Activated CD4-positive, alpha-beta T cell treated with anti-CD3 and anti-CD28 coated beads, Interleukin-2, amount 10 ng/mL, durations not matched to agents 7 days and 5 days (primary cell): Measurements from ENCODE around the gene PTPRD. TPM values are rescaled to one million over a fixed set of nuclear protein-coding genes. Genes with fewer than 3 reads are reported as not detected.

Experiments
- CTCF ChIA-PET: fragments of 350-600 bp; sonication (Branson Sonifier 250); formaldehyde crosslinking; loops from one replicate; lab custom pipeline; 2021; ENCODE audit warnings: antibody characterized with exemption; lab: Charles Lee
- POLR2A ChIA-PET: fragments of 350-600 bp; sonication (Branson Sonifier 250); formaldehyde crosslinking; loops from one replicate; lab custom pipeline; 2021; ENCODE audit warnings: antibody characterized with exemption; lab: Charles Lee
- DNase-seq: peaks from one replicate; pipeline ENCODE4 v3.0.0-alpha.2; 2020
- H3K27ac Mint-ChIP-seq: one replicate; pipeline ENCODE4 v1.8.0; 2021; ENCODE audit warnings: mild to moderate bottlenecking, moderate library complexity, mixed read lengths
- H3K27me3 Mint-ChIP-seq: one replicate; pipeline ENCODE4 v1.8.0; 2021; ENCODE audit warnings: mixed read lengths
- H3K36me3 Mint-ChIP-seq: one replicate; pipeline ENCODE4 v1.8.0; 2021; ENCODE audit warnings: low read depth, mixed read lengths
- H3K4me1 Mint-ChIP-seq: one replicate; pipeline ENCODE4 v1.8.0; 2021; ENCODE audit warnings: mixed read lengths
- H3K4me3 Mint-ChIP-seq: one replicate; pipeline ENCODE4 v1.8.0; 2021; ENCODE audit warnings: mild to moderate bottlenecking, moderate library complexity, mixed read lengths
- H3K9me3 Mint-ChIP-seq: one replicate; pipeline ENCODE4 v1.8.0; 2021; ENCODE audit warnings: mixed read lengths
- total RNA-seq, 2 experiments: library from RNA; stranded (reverse); gene quantifications; one replicate each; pipeline ENCODE4 v1.2.3, GENCODE V29; 2021

Gene PTPRD
- total RNA-seq, 2 experiments from 2014 or later, result not detected

GRCh38 chr9:8648271-8648845 is 1964.4 kb downstream of the PTPRD start:
- no peak for DNase-seq
- H3K36me3 Mint-ChIP-seq, result no peaks in the 10 kb centered on the region
- ChIA-PET CTCF (no interaction called here), POLR2A (no interaction called here)
- no peaks in the 10 kb centered on the region for H3K27me3 Mint-ChIP-seq
- H3K9me3 Mint-ChIP-seq, result no peaks in the 10 kb centered on the region
- no peak overlapping the region for H3K4me3 Mint-ChIP-seq
- no peak overlapping the region for H3K27ac Mint-ChIP-seq
- no peaks in the 10 kb centered on the region for H3K4me1 Mint-ChIP-seq

GRCh38 chr9:8647824-8648223 is 1965.0 kb downstream of the PTPRD start:
- Mint-ChIP-seq H3K4me3 (no peak overlapping the region), H3K27me3 (no peaks in the 10 kb centered on the region), H3K4me1 (no peaks in the 10 kb centered on the region), H3K27ac (no peak overlapping the region), H3K36me3 (no peaks in the 10 kb centered on the region), H3K9me3 (no peaks in the 10 kb centered on the region)
- DNase-seq, result no peak
- ChIA-PET POLR2A (no interaction called here), CTCF (no interaction called here)

- POLR2A ChIA-PET, result no interaction called here
- CTCF ChIA-PET, result no interaction called here
Observed at GRCh38 chr9:8644571-8644970, 1968.2 kb downstream of the PTPRD start.

GRCh38 chr9:8643896-8644295 is 1968.9 kb downstream of the PTPRD start:
- Mint-ChIP-seq H3K27me3 (no peaks in the 10 kb centered on the region), H3K4me3 (no peak overlapping the region), H3K4me1 (no peaks in the 10 kb centered on the region), H3K9me3 (no peaks in the 10 kb centered on the region), H3K27ac (no peak overlapping the region), H3K36me3 (no peaks in the 10 kb centered on the region)
- DNase-seq, result no peak
- CTCF ChIA-PET, result no interaction called here
- POLR2A ChIA-PET, result no interaction called here

More at GRCh38 chr9:8644571-8644970, 1968.2 kb downstream of the PTPRD start:
- Mint-ChIP-seq H3K27ac (no peak overlapping the region), H3K27me3 (no peaks in the 10 kb centered on the region), H3K4me1 (no peaks in the 10 kb centered on the region), H3K9me3 (no peaks in the 10 kb centered on the region), H3K4me3 (no peak overlapping the region), H3K36me3 (no peaks in the 10 kb centered on the region)
- DNase-seq, result no peak

- no peaks in the 10 kb centered on the region for H3K4me1 Mint-ChIP-seq
Observed at GRCh38 chr9:8643464-8643863, 1969.3 kb downstream of the PTPRD start.

GRCh38 chr9:8640761-8641160 is 1972.0 kb downstream of the PTPRD start:
- Mint-ChIP-seq H3K27me3 (no peaks in the 10 kb centered on the region), H3K36me3 (no peaks in the 10 kb centered on the region), H3K4me3 (no peak overlapping the region), H3K4me1 (no peaks in the 10 kb centered on the region), H3K27ac (no peak overlapping the region), H3K9me3 (no peaks in the 10 kb centered on the region)
- no peak for DNase-seq
- ChIA-PET POLR2A (no interaction called here), CTCF (no interaction called here)

More at GRCh38 chr9:8643464-8643863, 1969.3 kb downstream of the PTPRD start:
- CTCF ChIA-PET, result no interaction called here
- DNase-seq, result no peak
- Mint-ChIP-seq H3K36me3 (no peaks in the 10 kb centered on the region), H3K4me3 (no peak overlapping the region), H3K9me3 (no peaks in the 10 kb centered on the region), H3K27ac (no peak overlapping the region), H3K27me3 (no peaks in the 10 kb centered on the region)
- POLR2A ChIA-PET, result no interaction called here

GRCh38 chr9:8637626-8638025 is 1975.2 kb downstream of the PTPRD start:
- ChIA-PET POLR2A (no interaction called here), CTCF (no interaction called here)
- Mint-ChIP-seq H3K36me3 (no peaks in the 10 kb centered on the region), H3K9me3 (no peaks in the 10 kb centered on the region), H3K27me3 (no peaks in the 10 kb centered on the region), H3K4me1 (no peaks in the 10 kb centered on the region), H3K27ac (no peak overlapping the region), H3K4me3 (no peak overlapping the region)
- no peak for DNase-seq

GRCh38 chr9:8633784-8634183 is 1979.0 kb downstream of the PTPRD start:
- no peaks in the 10 kb centered on the region for H3K9me3 Mint-ChIP-seq
- no peak overlapping the region for H3K27ac Mint-ChIP-seq
- no peaks in the 10 kb centered on the region for H3K36me3 Mint-ChIP-seq
- no peak for DNase-seq
- no peaks in the 10 kb centered on the region for H3K27me3 Mint-ChIP-seq
- no peak overlapping the region for H3K4me3 Mint-ChIP-seq
- H3K4me1 Mint-ChIP-seq, result no peaks in the 10 kb centered on the region
- CTCF ChIA-PET, result no interaction called here
- POLR2A ChIA-PET, result no interaction called here

GRCh38 chr9:8632493-8632892 is 1980.3 kb downstream of the PTPRD start:
- H3K36me3 Mint-ChIP-seq, result no peaks in the 10 kb centered on the region
- ChIA-PET CTCF (no interaction called here), POLR2A (no interaction called here)
- no peak for DNase-seq
- no peak overlapping the region for H3K27ac Mint-ChIP-seq
- H3K27me3 Mint-ChIP-seq, result no peaks in the 10 kb centered on the region
- no peak overlapping the region for H3K4me3 Mint-ChIP-seq
- H3K4me1 Mint-ChIP-seq, result no peaks in the 10 kb centered on the region
- no peaks in the 10 kb centered on the region for H3K9me3 Mint-ChIP-seq

GRCh38 chr9:8628791-8629190 is 1984.0 kb downstream of the PTPRD start:
- Mint-ChIP-seq H3K27me3 (no peaks in the 10 kb centered on the region), H3K4me3 (no peak overlapping the region), H3K4me1 (no peaks in the 10 kb centered on the region), H3K9me3 (no peaks in the 10 kb centered on the region), H3K36me3 (no peaks in the 10 kb centered on the region), H3K27ac (no peak overlapping the region)
- no peak for DNase-seq
- POLR2A ChIA-PET, result no interaction called here
- CTCF ChIA-PET, result no interaction called here

- no peaks in the 10 kb centered on the region for H3K36me3 Mint-ChIP-seq
- no peak overlapping the region for H3K27ac Mint-ChIP-seq
- DNase-seq, result no peak
- no peaks in the 10 kb centered on the region for H3K27me3 Mint-ChIP-seq
- no peaks in the 10 kb centered on the region for H3K4me1 Mint-ChIP-seq
- ChIA-PET CTCF (no interaction called here), POLR2A (no interaction called here)
- H3K4me3 Mint-ChIP-seq, result no peak overlapping the region
- no peaks in the 10 kb centered on the region for H3K9me3 Mint-ChIP-seq
Observed at GRCh38 chr9:8627976-8628679, 1984.7 kb downstream of the PTPRD start.

GRCh38 chr9:8622871-8623270 is 1989.9 kb downstream of the PTPRD start:
- H3K27ac Mint-ChIP-seq, result no peak overlapping the region

GRCh38 chr9:8622222-8622802 is 1990.5 kb downstream of the PTPRD start:
- ChIA-PET CTCF (no interaction called here), POLR2A (no interaction called here)
- Mint-ChIP-seq H3K9me3 (no peaks in the 10 kb centered on the region), H3K4me1 (no peaks in the 10 kb centered on the region), H3K27me3 (no peaks in the 10 kb centered on the region), H3K4me3 (no peak overlapping the region), H3K27ac (no peak overlapping the region), H3K36me3 (no peaks in the 10 kb centered on the region)
- DNase-seq, result no peak

More at GRCh38 chr9:8622871-8623270, 1989.9 kb downstream of the PTPRD start:
- no peak overlapping the region for H3K4me3 Mint-ChIP-seq
- H3K9me3 Mint-ChIP-seq, result no peaks in the 10 kb centered on the region
- POLR2A ChIA-PET, result no interaction called here
- H3K4me1 Mint-ChIP-seq, result no peaks in the 10 kb centered on the region
- no peaks in the 10 kb centered on the region for H3K36me3 Mint-ChIP-seq
- no peaks in the 10 kb centered on the region for H3K27me3 Mint-ChIP-seq
- CTCF ChIA-PET, result no interaction called here
- DNase-seq, result no peak
